Renal cortex interstitium (tissue), 11 donors: ENCODE measurements around the gene MAP7D1. TPM values are rescaled to one million over a fixed set of nuclear protein-coding genes. Genes with fewer than 3 reads are reported as not detected.

Experiments used
- DNase-seq, 11 donors: peaks; one replicate each; pipeline ENCODE4 v3.0.0-alpha.2; 2013; ENCODE audit warnings: low read depth in 9 of 11, low spot score in 4 of 11; ENCODE audit errors: extremely low read depth in 1 of 11
- polyA plus RNA-seq, 3 donors: library from polyadenylated mRNA; unstranded; fragments of 120-200 nt; gene quantifications; one replicate each; pipeline ENCODE4 v1.2.1, GENCODE V29; 2013; ENCODE audit not compliant: insufficient read length in 3 of 3

Gene MAP7D1
- polyA plus RNA-seq, 3 donors, result 49.4 to 77.8 (median 55.9) TPM

DNA sequence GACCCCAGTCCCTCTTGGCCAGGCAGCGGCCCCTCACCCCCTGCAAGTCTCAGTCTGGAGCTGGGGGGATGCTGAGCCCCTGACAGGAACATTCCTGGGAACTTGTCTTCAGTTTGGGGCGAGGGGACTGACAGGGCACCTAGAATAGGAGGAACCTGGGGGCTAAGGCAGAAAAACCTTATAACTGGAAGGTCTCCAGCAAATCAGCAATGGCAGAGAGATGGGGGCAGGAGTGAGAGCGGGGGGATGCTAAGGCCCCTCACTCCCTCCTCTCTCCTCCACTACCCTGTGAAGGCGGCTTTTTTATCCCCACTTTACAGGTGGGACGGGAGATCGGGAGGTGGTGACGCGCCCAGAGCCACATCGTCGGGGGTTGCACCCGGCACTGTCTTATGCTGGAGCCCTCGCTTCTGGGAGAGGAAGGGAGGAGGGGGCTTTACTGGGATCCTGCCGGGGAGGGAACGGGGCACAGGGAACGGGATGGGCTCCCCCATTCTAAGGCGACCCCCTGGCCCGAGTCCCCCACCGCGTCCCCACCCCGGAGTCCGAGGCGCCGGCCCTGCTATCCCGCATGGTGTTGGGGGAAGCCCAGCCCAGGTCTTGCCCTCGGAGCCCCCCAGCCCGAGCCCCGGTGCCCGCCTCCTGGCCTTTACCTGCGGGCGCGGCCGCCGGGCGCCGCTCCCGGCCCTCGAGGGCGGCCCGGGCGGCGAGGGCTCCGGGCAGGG lies 31.4 kb upstream of the MAP7D1 start:
- DNase-seq, result no peak

DNA sequence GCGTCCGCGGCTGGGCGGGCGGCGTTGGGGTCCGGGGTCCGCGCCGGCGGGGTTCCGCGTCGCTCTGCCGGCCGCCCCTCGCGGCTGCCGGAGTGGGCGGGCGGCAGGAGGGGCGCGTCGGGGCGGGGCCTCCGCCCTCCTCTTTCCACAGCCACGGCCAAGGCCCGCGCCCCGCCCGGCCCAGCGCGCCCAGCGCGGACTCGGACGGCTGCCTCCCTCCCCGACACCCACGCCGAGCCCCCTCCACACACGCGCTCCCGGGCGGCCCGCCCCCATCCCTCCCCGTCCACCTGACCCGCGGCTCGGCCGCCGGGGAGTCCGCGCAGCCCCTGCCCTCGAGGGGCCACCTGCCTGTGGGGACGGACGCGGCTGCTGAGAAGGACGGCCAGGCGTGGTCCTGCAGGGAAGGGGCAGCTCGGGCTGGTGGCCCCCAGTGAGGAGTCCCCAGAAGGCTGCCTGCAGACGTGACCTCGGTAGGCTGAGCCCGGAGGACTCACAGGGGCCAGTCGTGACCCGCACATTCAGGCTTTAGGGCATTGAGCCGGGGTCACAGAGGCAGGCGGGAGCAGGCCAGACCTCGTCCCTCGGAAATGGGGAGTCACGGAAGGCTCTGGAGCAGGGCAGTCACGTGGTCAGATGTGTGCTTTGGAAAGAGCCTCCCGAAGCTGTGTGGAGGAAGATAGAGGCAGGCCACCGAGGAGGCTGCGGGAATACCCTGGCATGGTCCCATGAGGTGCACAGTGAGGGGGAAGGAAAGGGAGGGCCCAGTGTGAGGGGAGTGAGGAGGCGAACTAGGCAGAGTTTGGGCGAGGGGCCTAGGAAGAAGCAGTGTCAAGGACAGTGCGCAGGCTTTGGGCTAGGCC lies 30.6 kb upstream of the MAP7D1 start, which contains the start of gene COL8A2:
Gene COL8A2 (minus strand): TSS at position 94 of the 863 bp plus-strand sequence. CDS start 24,980 bp downstream, outside the sequence.
- no peak for DNase-seq

DNA sequence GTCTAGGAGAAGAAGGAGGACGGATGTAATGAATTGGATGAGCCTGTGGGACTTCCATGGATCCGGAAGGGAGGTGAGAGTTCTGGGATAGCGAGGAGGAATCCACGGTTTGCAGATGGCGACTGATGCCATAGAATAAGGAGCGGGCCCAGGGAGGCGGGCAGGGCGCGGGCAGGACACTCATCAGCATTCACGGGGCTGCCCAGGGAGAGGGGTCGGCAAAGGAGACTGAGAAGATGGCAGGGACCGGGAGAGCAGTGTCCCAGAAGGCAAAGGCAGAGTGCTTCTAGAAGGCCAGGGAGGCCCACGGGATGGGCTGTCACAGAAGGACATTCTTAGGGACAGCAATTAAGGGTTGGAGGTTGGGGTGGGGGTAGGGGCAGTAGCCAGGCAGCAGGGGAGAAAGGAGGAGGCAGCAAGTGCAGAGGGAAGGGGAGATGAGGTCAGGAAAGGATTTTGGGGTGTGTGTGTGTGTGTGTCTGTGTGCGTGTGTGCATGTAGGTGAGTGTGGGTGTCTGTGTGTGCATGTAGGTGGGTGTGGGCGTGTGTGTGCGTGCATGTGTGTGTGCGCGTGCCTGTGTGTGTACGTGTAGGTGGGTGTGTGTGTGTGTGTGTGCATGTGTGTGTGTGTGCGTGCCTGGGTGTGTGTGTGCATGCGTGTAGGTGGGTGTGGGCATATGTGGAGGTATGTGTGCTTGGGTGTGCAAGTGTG lies 29.8 kb upstream of the MAP7D1 start:
- no peak for DNase-seq

DNA sequence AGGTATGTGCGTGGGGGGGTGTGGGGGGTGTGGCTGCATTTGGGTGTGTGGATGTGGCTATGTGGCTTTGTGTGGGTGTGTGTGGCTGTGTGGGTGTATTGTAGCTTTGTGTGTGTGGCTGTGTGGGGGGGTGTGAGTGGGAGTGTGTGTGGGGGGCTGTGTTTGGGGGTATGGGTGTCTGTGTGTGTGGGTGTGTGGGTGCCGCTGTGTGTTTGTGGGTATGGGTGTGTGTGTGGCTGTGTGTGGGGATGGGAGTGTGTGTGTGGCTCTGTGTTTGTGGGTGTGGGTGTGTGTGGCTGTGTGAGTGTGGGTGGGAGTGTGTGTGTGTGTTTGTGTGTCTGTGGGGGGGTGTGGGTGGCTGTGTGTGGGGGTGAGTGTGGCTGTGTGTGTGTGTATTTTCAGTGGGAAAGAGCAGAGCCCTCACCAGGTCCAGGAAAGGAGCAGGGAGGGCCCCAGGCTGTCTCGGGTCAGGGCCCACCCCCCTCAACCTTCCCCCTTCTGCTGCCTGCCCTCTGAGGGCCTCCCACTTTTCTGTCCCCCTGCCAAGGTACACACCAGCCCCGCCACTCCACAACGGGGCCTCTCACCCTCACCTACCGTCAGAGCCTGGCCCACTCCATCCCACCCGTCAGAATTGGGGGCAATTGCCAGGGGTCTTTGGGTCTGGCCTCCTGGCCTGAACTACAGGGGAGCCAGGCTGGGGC lies 29.0 kb upstream of the MAP7D1 start:
- DNase-seq, result no peak

DNA sequence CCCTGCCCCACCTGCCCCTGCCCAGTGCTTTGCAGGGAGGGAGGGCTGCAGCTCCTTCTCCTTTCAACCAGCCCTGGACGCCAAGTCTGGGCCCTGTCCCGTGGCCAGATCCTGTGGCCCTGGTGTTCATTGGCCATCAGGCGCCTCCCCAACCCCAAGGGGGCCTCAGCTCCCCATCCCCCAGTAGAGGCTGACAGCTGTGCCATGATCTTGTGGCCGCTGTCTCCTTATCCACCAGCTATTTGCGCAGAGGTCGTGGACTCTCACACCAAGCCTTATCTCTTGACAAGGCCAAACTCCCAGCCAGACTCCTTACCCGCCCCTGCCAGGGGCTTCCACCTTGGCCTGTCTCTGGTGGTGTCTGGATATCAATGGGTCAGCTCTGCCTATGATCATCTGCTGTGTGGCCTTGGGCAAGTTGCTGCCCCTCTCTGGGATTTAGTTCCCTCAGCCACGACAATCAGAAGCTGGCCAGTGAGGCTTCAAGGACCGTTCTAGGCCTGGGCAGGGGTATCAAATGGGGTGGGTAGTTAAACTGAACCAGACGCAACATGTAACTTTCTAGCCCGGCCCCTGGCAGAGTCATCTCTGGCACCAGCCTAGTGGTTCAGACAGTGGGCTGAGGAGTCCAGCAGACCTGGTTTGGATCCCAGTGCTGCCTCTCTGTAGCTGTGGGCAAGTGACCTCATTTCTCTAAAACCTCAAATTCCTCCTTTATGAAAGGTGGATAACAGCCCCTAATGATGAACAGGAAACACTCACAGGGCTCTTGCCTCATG lies 27.6 kb upstream of the MAP7D1 start:
- no peak for DNase-seq

DNA sequence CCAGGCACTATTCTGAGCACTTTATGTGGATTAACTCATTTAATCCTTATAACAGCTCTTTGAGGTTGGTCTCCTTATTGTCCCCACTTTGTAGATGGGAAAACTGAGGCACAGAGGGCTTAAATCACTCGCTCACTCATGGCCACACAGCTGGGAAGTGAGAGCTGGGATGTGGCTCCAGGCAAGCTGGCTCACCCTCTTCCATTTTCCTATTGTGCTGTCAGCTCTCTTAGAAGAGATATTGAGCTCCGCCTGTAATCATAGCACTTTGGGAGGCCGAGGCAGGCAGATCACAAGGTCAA lies 27.1 kb upstream of the MAP7D1 start:
- DNase-seq, result no peak

DNA sequence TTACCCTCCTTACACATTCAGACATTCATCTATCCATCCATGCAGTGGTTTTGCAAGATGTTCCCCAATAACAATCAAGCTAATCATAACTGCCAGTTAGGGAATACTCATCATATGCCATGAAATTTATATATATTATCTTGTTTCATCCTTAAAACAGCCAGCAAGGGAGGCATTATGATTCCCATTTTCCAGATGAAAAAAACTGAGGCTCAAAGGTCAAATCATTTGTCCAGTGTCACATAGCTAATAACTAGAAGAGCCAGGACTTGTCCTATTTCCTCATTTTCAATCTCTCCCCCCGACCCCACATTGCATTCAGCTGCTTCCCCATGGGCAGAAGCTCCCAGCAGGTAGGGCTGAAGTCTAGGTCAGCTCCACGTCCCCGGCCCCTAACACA lies 23.9 kb upstream of the MAP7D1 start:
- DNase-seq, result no peak

DNA sequence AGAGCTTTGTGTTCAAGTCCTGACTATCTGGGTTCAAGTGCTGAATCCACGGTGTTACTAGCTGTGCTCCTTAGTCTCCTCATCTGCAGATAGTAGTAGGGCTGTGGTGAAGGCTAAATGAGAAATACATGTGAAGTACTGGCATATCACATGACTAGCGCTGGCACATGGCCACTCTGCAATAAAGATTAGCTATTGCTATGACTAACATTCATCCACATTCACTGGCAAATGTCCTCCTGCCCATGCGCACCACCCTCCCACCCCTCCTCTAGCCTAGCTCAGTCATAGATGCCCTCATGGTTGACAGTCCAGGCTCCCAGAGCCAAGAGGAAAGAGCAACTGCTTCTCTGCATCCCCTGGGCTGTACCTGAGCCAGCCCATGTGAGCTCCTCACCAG lies 22.5 kb upstream of the MAP7D1 start:
- no peak for DNase-seq

DNA sequence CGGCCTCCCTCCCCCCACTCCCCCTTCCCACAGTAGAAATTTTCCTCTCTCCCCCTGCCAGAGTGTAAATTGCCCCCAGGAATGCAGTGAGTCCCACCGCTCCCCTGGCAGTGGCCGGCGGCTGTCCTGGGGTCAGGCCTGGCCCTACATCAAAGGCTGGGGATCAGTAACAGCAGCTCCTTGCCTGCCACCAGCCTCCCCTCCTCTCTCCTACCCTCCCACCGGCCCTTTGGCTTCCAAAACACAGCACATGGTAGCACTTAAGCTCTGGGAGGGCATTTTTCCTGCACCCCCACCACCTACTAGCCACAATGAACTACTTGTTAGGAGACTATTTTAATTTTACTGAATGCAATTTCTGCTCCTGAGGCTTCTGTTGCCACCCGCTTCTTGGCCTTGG lies 21.9 kb upstream of the MAP7D1 start:
- no peak for DNase-seq

DNA sequence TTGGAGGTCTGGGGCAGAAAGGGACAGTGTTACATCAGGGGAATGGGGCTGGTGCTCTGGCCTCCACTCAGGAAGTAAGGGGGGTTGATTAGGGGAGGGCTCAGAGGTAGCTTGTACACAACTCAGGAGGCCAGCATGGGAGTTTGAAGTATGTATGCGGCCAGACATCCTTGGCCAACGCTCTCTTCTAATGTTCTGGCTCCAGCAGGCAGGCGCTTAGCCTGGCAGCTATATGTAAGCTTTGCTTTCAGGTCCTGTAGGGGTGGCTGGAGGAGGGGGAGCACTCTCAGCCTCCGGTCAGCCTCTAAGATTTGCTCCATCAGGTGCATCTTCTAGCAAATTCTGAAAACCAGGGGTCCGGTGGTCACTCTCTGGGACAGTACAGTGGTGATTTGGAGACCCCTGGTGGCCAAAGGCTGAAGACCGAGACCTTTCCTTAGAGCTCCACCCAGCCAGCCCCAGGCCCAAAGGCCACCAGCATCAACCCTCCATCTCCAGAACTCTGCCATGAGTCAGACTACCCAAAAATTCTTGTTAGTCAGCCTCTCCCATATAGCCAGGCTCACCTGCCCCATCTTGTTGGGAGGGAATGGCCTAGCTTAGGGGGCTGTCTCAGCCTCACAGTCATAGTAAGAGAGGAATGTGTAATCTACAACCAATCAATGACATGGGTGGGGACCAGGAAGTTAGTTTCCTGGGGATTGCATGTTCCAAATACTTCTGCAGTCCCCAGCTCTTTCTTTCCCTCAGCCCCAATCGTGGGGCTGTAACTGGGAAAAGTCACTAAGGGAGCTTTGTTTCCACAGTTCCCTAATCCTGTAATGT lies 21.2 kb upstream of the MAP7D1 start:
- peak in 5 of 11 donors; percentile 48 to 69 (median 51) for DNase-seq

DNA sequence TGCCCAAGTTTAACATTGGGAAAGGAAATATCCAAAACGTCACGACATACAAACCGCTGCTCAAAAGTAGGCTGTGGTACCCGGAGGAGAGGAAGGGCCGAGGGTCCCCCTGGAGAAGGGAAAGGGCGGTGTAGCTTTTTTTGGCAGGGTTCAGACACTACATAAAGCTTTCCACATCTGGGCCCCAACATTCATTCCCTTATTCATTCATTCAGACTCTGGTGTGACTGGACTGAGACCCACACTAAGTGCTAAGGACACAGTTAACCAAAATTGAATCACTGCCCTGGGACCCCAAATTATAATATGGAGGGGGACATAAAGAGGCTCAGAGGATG lies 20.7 kb upstream of the MAP7D1 start:
- DNase-seq, result no peak

DNA sequence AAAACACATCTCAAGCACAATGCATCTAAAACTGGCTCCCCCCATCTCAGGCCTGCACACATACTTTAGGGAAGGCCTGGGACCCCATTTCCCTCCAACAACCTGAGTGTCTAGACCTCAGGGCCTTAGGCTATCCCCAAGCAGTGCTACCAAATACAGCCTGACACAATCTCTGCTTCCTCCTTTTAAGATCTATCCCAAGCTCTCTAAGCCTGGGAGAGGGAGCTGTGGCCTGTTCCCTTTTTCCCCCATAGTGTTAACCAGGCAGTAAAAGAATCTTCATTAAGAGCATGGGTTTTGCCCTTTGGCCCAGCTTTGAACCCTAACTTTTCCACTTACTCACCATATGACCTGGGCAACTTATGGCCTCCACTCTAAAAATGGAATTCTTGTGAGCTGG lies 20.2 kb upstream of the MAP7D1 start:
- no peak for DNase-seq

DNA sequence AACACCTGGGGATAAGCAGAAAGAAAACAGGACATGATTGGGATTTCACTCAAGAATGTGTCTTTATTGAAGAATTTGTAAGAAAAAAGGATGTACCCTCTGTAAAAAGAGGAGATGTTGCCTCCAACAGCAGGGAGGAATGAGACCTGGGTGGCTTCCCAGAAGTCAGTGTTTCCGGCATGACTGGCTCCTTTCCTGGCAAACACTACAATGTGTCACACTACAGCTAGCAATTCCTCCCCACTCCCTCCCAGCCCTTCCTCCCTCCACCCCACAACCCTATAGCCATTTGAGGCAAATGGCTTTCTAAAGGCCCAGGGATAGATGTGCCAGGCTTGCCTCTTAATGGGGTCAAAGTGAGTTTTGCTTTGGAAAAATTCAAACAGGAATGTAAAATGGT lies 19.4 kb upstream of the MAP7D1 start:
- no peak for DNase-seq

DNA sequence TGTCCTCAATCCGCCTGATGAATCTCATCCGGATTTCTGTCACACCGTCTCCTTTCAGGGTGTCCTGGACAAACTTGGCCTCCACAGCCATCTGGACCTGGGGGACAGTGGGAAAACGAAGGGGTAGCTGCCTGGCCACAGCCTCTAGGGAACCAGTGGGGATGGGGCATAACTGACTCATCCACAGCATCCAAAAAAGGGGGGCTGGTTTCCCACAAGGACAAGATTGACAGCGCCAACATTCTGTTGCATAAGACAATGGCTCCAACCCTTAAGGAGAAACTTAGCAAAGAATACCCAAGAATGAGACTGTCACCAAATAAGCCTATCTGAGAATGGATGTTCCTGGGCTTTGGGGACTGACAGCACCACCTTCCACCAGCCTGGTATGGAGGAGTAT lies 18.7 kb upstream of the MAP7D1 start:
- DNase-seq, result no peak

DNA sequence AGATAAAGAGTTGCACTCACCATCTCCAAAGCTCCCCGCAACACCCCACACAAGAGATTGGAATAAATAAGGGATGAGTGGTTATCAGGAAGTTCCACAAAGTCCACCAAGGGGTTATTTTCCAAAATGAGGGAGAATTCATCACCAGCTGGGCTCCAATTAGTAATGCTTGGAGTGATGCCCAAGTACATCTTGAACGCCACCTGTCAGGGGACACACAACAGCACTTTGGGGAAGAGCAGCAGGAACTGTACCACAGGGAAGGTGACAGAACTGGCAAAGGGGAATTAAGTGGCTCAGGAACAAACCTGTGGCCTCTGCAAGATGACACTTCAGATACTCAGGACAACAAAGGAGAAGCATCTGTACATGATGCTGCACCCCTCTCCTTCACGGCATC lies 18.2 kb upstream of the MAP7D1 start:
- DNase-seq, result no peak

DNA sequence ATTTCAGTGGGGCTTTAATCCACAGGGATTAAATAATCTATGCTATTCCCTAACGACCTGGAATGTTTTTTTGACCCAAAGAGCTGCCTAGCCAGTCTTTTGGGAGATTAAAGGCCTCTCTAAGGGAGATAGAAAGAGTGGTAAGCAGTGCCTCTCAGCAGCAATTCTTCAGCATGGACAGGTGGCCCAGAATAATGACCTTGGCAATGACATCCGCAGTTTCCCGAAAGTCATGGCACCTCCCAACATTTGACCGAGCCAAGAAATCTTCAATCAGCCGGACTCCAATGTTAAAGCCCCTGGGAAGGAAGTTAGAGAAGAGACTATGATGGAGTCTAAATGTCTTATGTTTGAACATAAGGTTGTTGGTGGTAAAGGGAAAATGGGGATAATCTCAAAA lies 16.4 kb upstream of the MAP7D1 start:
- DNase-seq, result no peak

DNA sequence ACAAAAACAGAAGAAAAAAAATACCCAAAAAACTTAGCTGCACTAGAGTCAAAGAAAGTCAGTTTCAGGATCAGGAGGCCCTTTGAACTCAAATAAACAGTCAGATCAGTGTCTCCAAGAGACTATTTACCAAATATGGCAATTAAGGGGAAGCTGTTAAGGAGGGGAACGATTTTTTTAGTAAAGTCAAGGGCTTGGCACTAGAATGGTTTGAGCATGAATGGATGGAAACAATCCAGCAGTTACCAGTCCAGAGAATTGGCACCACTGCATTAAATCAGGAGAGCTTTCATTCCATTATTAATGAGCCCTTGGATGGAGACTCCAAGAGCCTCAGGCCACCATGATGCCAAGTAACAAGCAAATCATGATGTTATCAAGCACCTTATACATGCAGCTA lies 13.8 kb upstream of the MAP7D1 start:
- DNase-seq, result no peak

DNA sequence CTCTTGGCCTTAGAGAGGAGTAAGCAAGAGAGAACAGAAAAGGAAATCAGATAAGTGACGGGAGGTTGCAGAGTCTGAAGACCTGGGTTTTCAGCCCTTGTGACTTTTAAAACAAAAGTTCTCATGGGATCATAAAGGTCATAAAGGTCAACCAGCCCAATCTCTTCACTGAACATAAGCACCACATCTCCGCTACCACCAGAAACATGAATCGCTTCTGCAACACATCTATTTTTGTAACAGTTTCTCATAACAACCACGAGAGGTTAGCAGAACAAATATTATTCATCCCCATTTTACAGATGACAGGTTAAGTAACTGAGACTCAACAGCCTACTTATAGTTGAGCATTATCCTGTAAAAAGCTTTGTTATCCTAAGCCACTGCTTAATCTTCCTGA lies 12.5 kb upstream of the MAP7D1 start:
- no peak for DNase-seq
